Measurements from ENCODE around the gene MB21D2.

MB21D2 gene

DNA sequence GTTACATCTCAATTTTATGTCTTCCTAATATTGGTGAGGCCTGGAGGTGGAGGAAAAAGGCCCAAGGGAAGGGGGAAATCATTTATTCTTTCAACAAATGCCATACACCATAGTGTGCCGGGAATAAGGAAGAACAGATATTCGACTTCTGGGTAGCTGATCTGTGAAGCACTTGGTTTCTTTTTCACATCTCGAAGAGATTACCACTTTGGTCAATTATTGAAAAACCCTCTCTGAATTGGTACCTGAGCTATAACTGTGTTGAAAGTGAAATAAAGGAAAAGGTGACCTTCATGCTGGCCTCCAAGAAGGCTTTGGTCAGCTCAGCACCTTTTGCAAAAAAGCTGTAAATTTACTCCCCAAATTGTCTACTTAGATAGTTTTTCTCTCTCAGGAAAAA, 14.2 kb upstream of the MB21D2 start:
- TF ChIP-seq, protein P1, sequence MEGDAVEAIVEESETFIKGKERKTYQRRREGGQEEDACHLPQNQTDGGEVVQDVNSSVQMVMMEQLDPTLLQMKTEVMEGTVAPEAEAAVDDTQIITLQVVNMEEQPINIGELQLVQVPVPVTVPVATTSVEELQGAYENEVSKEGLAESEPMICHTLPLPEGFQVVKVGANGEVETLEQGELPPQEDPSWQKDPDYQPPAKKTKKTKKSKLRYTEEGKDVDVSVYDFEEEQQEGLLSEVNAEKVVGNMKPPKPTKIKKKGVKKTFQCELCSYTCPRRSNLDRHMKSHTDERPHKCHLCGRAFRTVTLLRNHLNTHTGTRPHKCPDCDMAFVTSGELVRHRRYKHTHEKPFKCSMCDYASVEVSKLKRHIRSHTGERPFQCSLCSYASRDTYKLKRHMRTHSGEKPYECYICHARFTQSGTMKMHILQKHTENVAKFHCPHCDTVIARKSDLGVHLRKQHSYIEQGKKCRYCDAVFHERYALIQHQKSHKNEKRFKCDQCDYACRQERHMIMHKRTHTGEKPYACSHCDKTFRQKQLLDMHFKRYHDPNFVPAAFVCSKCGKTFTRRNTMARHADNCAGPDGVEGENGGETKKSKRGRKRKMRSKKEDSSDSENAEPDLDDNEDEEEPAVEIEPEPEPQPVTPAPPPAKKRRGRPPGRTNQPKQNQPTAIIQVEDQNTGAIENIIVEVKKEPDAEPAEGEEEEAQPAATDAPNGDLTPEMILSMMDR (conservative IDR thresholded peaks at IDR 0.05; ENCODE audit: low read length) = no peak
- DNase-seq (ENCODE audit: low read depth) = no peak
- H3K4me3 ChIP-seq (ENCODE audit: low read length) = no peak overlapping the region

DNA sequence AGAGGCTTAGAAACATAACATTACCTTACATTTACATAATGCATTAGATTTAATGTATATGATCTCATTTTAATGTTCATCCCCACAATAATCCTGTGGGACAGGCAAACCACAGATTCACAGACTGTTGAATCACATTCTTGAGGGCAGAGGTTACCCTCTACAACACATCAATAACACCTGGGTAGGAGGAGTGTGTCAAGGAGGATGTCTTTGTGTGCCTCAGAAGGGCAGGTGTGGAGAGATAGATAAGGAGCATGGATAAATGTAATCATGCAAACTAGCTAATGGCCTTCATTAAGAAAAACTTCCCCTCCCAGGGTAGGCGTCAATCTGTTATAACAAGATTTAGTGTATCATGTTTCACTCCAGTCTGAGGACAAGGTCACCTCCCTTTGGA, 12.9 kb upstream of the MB21D2 start:
- DNase-seq (ENCODE audit: low read depth) = no peak

DNA sequence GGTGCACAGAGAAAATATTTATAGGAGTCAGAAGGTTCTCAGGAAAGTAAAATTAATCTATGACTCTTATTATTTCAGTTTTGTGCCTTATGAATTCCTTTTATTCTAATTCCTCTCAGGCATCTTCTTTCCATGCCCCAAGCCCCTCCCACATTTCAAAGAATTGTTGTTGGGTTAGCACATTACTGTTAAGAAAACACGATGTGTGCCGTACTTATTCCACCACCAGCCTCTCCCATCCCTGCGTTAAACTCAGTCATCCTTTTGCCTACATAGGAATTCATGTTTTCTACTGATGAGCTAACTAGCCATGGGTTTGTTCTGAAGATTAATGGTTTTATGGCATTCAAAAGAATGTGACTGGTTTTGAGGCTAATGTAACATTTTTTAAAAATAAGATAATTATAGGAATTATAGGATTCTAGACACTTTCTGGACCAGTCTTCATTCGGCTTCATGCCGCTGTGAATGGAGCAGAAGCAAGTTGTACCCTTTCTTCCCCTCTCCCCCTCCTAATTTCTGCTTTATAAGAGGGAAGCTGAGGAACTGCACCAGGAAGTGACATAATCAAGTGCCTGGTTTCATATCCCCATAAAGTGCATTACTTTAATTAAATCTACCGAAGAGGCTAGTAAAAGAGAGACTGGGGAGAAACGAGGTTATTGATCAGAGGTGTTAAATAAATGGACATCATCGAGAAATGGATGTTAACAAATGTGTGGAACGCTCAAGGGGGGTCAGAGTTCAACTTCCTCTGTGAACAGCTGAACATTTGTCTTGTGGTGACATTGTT, 12.3 kb upstream of the MB21D2 start:
- peak; percentile 61 for DNase-seq (ENCODE audit: low read depth)
- TF ChIP-seq, protein P1 (conservative IDR thresholded peaks at IDR 0.05; ENCODE audit: low read length) = no peak
- no peak overlapping the region for H3K4me3 ChIP-seq (ENCODE audit: low read length)

More for the DNA sequence above, 12.9 kb upstream of the MB21D2 start:
- TF ChIP-seq, protein P1 (conservative IDR thresholded peaks at IDR 0.05; ENCODE audit: low read length) = no peak
- no peak overlapping the region for H3K4me3 ChIP-seq (ENCODE audit: low read length)

DNA sequence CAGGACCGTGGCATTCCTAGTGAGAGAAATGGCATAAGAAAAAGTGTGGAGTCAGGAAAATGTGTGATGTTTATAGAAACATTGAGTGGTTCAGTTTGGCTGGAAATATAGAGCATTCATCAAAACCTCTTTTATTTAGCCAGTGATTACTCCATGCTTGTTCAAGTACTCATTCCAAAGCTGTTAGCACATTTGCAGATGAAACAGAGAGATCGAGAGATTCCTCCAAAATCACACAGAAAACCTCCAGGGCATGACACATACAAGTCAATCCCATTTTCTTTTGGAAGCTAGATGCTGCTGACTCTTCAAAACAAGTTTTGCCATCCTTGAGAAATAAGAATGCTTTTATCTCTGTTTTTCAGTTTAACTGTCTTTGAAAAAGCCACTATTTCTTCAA, 11.5 kb upstream of the MB21D2 start:
- H3K4me3 ChIP-seq (ENCODE audit: low read length) = no peak overlapping the region
- DNase-seq (ENCODE audit: low read depth) = peak; percentile 54
- TF ChIP-seq, protein P1 (conservative IDR thresholded peaks at IDR 0.05; ENCODE audit: low read length) = no peak

DNA sequence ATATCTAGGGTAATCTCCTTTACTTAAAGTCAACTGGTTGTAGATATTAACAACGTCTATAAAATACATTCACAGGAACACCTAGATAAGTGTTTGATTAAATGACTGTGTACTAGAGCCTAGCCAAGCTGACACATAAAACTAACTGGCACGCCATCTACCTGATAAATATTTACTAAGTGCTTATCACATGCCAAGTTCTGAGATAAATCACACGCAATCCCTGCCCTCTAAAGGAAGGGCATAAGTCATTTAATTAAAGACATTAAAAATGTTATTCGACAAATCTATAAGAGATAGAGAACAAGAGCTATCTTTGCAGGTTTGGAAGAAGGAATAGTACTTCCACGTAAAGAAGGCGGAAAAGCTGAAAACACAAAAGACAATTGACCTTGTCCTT, 11.1 kb upstream of the MB21D2 start:
- H3K4me3 ChIP-seq (ENCODE audit: low read length) = no peak overlapping the region
- no peak for DNase-seq (ENCODE audit: low read depth)
- TF ChIP-seq, protein P1 (conservative IDR thresholded peaks at IDR 0.05; ENCODE audit: low read length) = no peak

DNA sequence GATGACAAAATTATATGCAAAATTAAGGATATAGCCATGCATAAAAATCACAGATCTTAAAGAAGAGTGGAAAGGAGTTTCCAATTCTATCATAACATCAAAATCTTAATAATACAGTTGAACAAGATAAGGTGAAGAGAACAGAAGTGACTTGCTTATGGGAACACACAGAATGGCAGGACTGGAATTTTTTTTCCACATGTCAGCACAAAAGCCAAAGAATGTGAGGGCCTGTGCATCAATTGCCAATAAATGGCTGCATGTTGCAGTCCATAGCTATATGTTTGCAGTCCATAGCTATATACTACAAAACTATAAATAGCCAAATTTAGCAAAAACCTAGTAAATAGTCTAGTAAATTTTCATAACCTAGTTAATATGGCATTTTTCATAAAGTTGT, 10.4 kb upstream of the MB21D2 start:
- TF ChIP-seq, protein P1 (conservative IDR thresholded peaks at IDR 0.05; ENCODE audit: low read length) = no peak
- H3K4me3 ChIP-seq (ENCODE audit: low read length) = no peak overlapping the region
- DNase-seq (ENCODE audit: low read depth) = no peak

DNA sequence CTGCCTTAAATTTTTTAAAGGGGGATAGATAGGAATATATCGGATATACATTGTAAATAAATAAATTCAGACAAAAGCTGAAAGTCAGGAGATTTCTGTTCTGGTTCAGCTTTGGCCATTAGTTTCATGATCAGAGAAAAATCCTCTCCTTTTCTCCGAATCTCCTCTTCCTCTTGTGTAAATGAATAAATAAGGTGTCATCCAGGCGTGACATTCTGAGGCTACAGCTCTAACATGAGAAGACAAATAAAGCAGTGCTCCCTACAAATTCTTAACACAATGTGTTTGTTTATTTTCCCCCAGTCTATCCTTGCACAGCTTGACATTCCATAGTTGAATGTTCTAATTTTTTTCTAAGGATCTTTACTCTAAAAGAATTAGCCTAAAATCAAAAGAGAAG, 9.4 kb upstream of the MB21D2 start:
- no peak for DNase-seq (ENCODE audit: low read depth)
- no peak overlapping the region for H3K4me3 ChIP-seq (ENCODE audit: low read length)
- TF ChIP-seq, protein P1 (conservative IDR thresholded peaks at IDR 0.05; ENCODE audit: low read length) = no peak

Measured in AG10803 (cell line).